Endothelial cell of umbilical vein (primary cell): ENCODE data around the gene TBX21.

ENCODE experiments used
- EZH2 ChIP-seq: IDR thresholded peaks from 2 replicates; pipeline ENCODE4 v1.6.1; 2012; ENCODE audit warnings: borderline replicate concordance, low read depth, mild to moderate bottlenecking, moderate library complexity, low read length, inconsistent platforms; ENCODE audit not compliant: severe bottlenecking
- POLR2A ChIP-seq: IDR thresholded peaks from 2 replicates; pipeline ENCODE4 v1.6.1; 2012; ENCODE audit warnings: low read depth, mild to moderate bottlenecking, control low read depth, low read length
- POLR2AphosphoS5 ChIP-seq: IDR thresholded peaks from 2 replicates; pipeline ENCODE4 v1.6.1; 2012; ENCODE audit warnings: low read depth, mild to moderate bottlenecking, control low read depth, low read length, moderate library complexity; ENCODE audit not compliant: insufficient read depth
- TF ChIP-seq, protein P1 (sequence below), 2 donors: IDR thresholded peaks; 1 replicate in 1 of 2; 2 replicates in 1 of 2; pipeline ENCODE4 v1.5.1; 2011; ENCODE audit warnings: low read length in 2 of 2, mild to moderate bottlenecking in 2 of 2, moderate library complexity in 2 of 2, control low read depth in 1 of 2, inconsistent platforms in 1 of 2, low read depth in 1 of 2; ENCODE audit not compliant: insufficient read depth in 1 of 2; ENCODE audit errors: extremely low read depth in 1 of 2

DNA sequence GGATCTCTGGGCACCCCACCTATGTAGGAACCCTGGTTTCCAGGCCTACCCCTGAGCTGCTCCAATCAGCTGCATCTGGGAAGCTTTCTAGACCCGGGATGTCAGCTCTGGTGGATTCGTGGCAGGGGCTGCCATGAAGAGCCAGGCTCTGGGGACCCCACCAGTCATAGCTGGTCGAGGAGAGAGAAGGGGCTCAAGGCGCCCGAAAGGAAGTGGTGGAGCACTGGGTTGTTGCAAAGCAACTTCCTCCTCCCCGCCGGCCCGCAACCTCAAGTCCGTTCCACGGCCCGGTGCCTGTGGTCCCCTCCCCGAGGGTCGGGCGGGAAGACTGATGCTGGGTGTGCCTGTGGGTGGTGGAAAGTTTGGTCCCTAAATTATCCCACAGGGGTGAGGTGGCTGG is 28.9 kb upstream of the TBX21 start:
- TF ChIP-seq, protein P1, sequence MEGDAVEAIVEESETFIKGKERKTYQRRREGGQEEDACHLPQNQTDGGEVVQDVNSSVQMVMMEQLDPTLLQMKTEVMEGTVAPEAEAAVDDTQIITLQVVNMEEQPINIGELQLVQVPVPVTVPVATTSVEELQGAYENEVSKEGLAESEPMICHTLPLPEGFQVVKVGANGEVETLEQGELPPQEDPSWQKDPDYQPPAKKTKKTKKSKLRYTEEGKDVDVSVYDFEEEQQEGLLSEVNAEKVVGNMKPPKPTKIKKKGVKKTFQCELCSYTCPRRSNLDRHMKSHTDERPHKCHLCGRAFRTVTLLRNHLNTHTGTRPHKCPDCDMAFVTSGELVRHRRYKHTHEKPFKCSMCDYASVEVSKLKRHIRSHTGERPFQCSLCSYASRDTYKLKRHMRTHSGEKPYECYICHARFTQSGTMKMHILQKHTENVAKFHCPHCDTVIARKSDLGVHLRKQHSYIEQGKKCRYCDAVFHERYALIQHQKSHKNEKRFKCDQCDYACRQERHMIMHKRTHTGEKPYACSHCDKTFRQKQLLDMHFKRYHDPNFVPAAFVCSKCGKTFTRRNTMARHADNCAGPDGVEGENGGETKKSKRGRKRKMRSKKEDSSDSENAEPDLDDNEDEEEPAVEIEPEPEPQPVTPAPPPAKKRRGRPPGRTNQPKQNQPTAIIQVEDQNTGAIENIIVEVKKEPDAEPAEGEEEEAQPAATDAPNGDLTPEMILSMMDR (IDR thresholded peaks at IDR 0.05; ENCODE audit: extremely low read depth in 1 of 2, insufficient read depth in 1 of 2, low read depth in 1 of 2, low read length in 2 of 2), result no peak
- TF ChIP-seq EZH2, result no peak
- no peak for TF ChIP-seq POLR2A
- no peak for TF ChIP-seq POLR2AphosphoS5
